Mesendoderm (in vitro differentiated cells): Measurements from ENCODE around the gene SCRT2.

Source experiments
- DNase-seq: peaks from one replicate; pipeline ENCODE4 v3.0.0; 2013
- H2AK5ac ChIP-seq: 2 replicates; pipeline ENCODE4 v1.6.1; 2013; ENCODE audit warnings: low read length, inconsistent platforms
- H2BK120ac ChIP-seq: 2 replicates; pipeline ENCODE4 v1.6.1; 2013; ENCODE audit warnings: low read depth, mild to moderate bottlenecking, low read length, moderate library complexity, mixed read lengths
- H2BK15ac ChIP-seq: replicated peaks from 2 replicates; pipeline ENCODE4 v1.6.1; 2013; ENCODE audit warnings: low read depth, mild to moderate bottlenecking, moderate library complexity
- H2BK5ac ChIP-seq: 2 replicates; pipeline ENCODE4 v1.6.1; 2013; ENCODE audit warnings: low read length, inconsistent platforms
- H3K18ac ChIP-seq: 2 replicates; pipeline ENCODE4 v1.6.1; 2013; ENCODE audit warnings: mild to moderate bottlenecking, low read length, mixed read lengths
- H3K23ac ChIP-seq: one replicate; pipeline ENCODE4 v1.6.1; 2013; ENCODE audit warnings: low read length
- H3K27ac ChIP-seq: 2 replicates; pipeline ENCODE4 v1.5.1; 2013; ENCODE audit warnings: low read depth, mild to moderate bottlenecking, inconsistent platforms, low read length, moderate library complexity
- H3K27me3 ChIP-seq: 2 replicates; pipeline ENCODE4 v1.6.1; 2013; ENCODE audit warnings: low read length, control low read depth, mild to moderate bottlenecking, inconsistent platforms; ENCODE audit not compliant: insufficient read depth, poor library complexity
- H3K36me3 ChIP-seq: 2 replicates; pipeline ENCODE4 v1.6.1; 2013; ENCODE audit warnings: low read length, inconsistent platforms; ENCODE audit not compliant: control insufficient read depth, insufficient read depth
- H3K4ac ChIP-seq: one replicate; pipeline ENCODE4 v1.6.1; 2013; ENCODE audit warnings: low read depth, mild to moderate bottlenecking, low read length, moderate library complexity
- H3K4me1 ChIP-seq: 2 replicates; pipeline ENCODE4 v1.6.1; 2013; ENCODE audit warnings: low read depth, low read length, inconsistent platforms; ENCODE audit not compliant: control insufficient read depth
- H3K4me2 ChIP-seq: 2 replicates; pipeline ENCODE4 v1.6.1; 2013; ENCODE audit warnings: low read length
- H3K4me3 ChIP-seq: 2 replicates; pipeline ENCODE4 v1.5.1; 2013; ENCODE audit warnings: mild to moderate bottlenecking, low read length
- H3K56ac ChIP-seq: one replicate; pipeline ENCODE4 v1.6.1; 2013; ENCODE audit warnings: low read length
- H3K79me1 ChIP-seq: 2 replicates; pipeline ENCODE4 v1.6.1; 2013; ENCODE audit warnings: low read length, inconsistent platforms
- H3K79me2 ChIP-seq: 2 replicates; pipeline ENCODE4 v1.6.1; 2013; ENCODE audit warnings: mild to moderate bottlenecking, low read length; ENCODE audit not compliant: control insufficient read depth, insufficient read depth
- H3K9ac ChIP-seq: 2 replicates; pipeline ENCODE4 v1.6.1; 2013; ENCODE audit warnings: low read length, inconsistent platforms
- H4K5ac ChIP-seq: one replicate; pipeline ENCODE4 v1.6.1; 2013; ENCODE audit warnings: low read length
- H4K8ac ChIP-seq: one replicate; pipeline ENCODE4 v1.6.1; 2013; ENCODE audit warnings: low read depth, mild to moderate bottlenecking, control low read depth, low read length, moderate library complexity
- WGBS: extraction: QIAGEN DNeasy Blood & Tissue Kit; methylation state at CpG from one replicate; pipeline ENCODE4 v1.1.7; 2013; ENCODE audit warnings: low lambda C conversion rate, missing lambda C conversion rate; ENCODE audit not compliant: insufficient coverage; ENCODE audit errors: extremely low coverage; 5-methylcytosine and 5-hydroxymethylcytosine counted together

Gene SCRT2

DNA sequence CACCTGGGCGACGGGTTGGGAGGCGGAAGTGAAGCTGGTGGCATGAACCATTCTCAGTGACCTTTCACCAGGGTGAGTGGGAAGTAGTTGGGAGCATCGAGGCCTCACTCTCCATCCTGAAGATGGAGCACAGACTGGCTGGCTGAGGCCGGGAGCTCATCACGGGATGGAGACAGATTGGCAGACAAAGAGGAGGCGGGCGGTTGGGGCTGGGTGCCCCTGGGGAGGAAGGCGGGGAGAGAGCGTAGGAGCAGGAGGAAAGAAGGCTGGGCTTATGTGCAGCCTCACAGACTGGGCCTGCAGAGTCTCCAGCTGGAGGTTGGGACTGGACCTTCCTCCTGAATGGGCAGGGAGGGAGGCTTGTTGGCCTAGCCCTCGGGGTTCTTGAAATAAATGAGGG lies 44.2 kb upstream of the SCRT2 start:
- Histone ChIP-seq H3K4me2 (no peak overlapping the region), H3K18ac (no peak overlapping the region), H2AK5ac (no peak overlapping the region), H3K9ac (no peak overlapping the region), H3K79me2 (no peaks in the 10 kb centered on the region), H3K4me3 (no peak overlapping the region), H4K5ac (no peak overlapping the region), H2BK5ac (no peak overlapping the region), H2BK15ac (no peak overlapping the region), H3K27me3 (no peaks in the 10 kb centered on the region), H3K4ac (no peak overlapping the region), H4K8ac (no peak overlapping the region), H3K36me3 (no peaks in the 10 kb centered on the region), H3K79me1 (no peaks in the 10 kb centered on the region), H2BK120ac (no peak overlapping the region), H3K4me1 (no peaks in the 10 kb centered on the region), H3K27ac (no peak overlapping the region), H3K56ac (no peak overlapping the region), H3K23ac (no peak overlapping the region)
- WGBS = no CpG with 5 or more reads among the region's 11 CpGs
- no peak for DNase-seq

- H4K8ac ChIP-seq = no peak overlapping the region
Measured at GRCh38 chr20:719068-719467, 43.5 kb upstream of the SCRT2 start.

DNA sequence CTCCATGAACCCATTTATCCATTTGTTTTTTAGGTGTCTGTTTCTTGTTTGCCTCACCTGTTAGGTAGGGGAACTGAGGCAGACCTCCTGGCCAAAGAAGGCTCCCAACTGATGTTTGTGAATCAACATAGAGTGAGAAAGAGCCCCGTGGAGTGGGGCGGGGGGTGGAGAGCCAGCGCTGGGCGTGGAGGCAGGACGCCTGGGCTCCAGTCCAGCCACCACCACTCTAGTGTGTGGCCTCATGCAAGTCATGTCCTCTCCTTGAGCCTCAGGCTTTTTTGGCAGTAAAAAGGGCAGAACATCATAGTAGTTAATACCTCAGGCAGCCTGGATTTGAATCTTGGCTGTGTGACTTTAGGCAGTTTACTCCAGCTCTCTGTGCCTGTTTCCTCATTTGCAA lies 42.2 kb upstream of the SCRT2 start:
- Histone ChIP-seq H3K4ac (no peak overlapping the region), H4K5ac (no peak overlapping the region), H2AK5ac (no peak overlapping the region), H3K79me1 (no peaks in the 10 kb centered on the region), H3K18ac (no peak overlapping the region), H3K27me3 (no peaks in the 10 kb centered on the region), H2BK15ac (no peak overlapping the region), H3K23ac (no peak overlapping the region), H2BK5ac (no peak overlapping the region), H3K56ac (no peak overlapping the region), H2BK120ac (no peak overlapping the region), H4K8ac (no peak overlapping the region), H3K9ac (no peak overlapping the region), H3K4me2 (no peak overlapping the region), H3K79me2 (no peaks in the 10 kb centered on the region), H3K27ac (no peak overlapping the region), H3K36me3 (no peaks in the 10 kb centered on the region), H3K4me3 (no peak overlapping the region), H3K4me1 (no peaks in the 10 kb centered on the region)
- no CpG with 5 or more reads among the region's 5 CpGs for WGBS
- no peak for DNase-seq

More at GRCh38 chr20:719068-719467, 43.5 kb upstream of the SCRT2 start:
- H3K27me3 ChIP-seq = no peaks in the 10 kb centered on the region
- no peak overlapping the region for H2BK5ac ChIP-seq
- no peaks in the 10 kb centered on the region for H3K4me1 ChIP-seq
- H3K4me2 ChIP-seq = no peak overlapping the region
- WGBS = no CpG with 5 or more reads among the region's 5 CpGs
- no peak overlapping the region for H3K18ac ChIP-seq
- no peak overlapping the region for H3K23ac ChIP-seq
- no peaks in the 10 kb centered on the region for H3K79me2 ChIP-seq
- no peak overlapping the region for H2BK15ac ChIP-seq
- no peak for DNase-seq
- H4K5ac ChIP-seq = no peak overlapping the region
- H3K9ac ChIP-seq = no peak overlapping the region
- H2AK5ac ChIP-seq = no peak overlapping the region
- no peak overlapping the region for H2BK120ac ChIP-seq
- H3K79me1 ChIP-seq = no peaks in the 10 kb centered on the region
- no peaks in the 10 kb centered on the region for H3K36me3 ChIP-seq
- H3K4ac ChIP-seq = no peak overlapping the region
- no peak overlapping the region for H3K4me3 ChIP-seq
- no peak overlapping the region for H3K56ac ChIP-seq
- no peak overlapping the region for H3K27ac ChIP-seq

GRCh38 chr20:717271-717670 lies 41.7 kb upstream of the SCRT2 start:
- Histone ChIP-seq H3K4me1 (no peaks in the 10 kb centered on the region), H3K4me2 (no peak overlapping the region), H3K79me2 (no peaks in the 10 kb centered on the region), H3K27me3 (no peaks in the 10 kb centered on the region), H3K18ac (no peak overlapping the region), H3K4me3 (no peak overlapping the region), H3K56ac (no peak overlapping the region), H3K4ac (no peak overlapping the region), H4K8ac (no peak overlapping the region), H3K9ac (no peak overlapping the region), H2BK5ac (no peak overlapping the region), H3K79me1 (no peaks in the 10 kb centered on the region), H2BK120ac (no peak overlapping the region), H3K23ac (no peak overlapping the region), H3K36me3 (no peaks in the 10 kb centered on the region), H4K5ac (no peak overlapping the region), H3K27ac (no peak overlapping the region), H2AK5ac (no peak overlapping the region), H2BK15ac (no peak overlapping the region)
- WGBS = no CpG with 5 or more reads among the region's 7 CpGs
- no peak for DNase-seq

GRCh38 chr20:714453-714852 lies 38.9 kb upstream of the SCRT2 start:
- H3K4ac ChIP-seq = no peak overlapping the region
- no peak overlapping the region for H3K4me2 ChIP-seq
- H3K18ac ChIP-seq = no peak overlapping the region
- no peak overlapping the region for H3K56ac ChIP-seq
- no peak overlapping the region for H4K8ac ChIP-seq
- H2AK5ac ChIP-seq = no peak overlapping the region
- no peaks in the 10 kb centered on the region for H3K36me3 ChIP-seq
- H3K27ac ChIP-seq = no peak overlapping the region
- H2BK15ac ChIP-seq = no peak overlapping the region
- no peaks in the 10 kb centered on the region for H3K27me3 ChIP-seq
- WGBS = no CpG with 5 or more reads among the region's 2 CpGs
- H3K79me2 ChIP-seq = no peaks in the 10 kb centered on the region
- no peak overlapping the region for H3K4me3 ChIP-seq
- H3K79me1 ChIP-seq = no peaks in the 10 kb centered on the region
- no peak overlapping the region for H4K5ac ChIP-seq
- DNase-seq = no peak
- no peak overlapping the region for H2BK120ac ChIP-seq
- no peak overlapping the region for H2BK5ac ChIP-seq
- H3K23ac ChIP-seq = no peak overlapping the region
- H3K9ac ChIP-seq = no peak overlapping the region
- H3K4me1 ChIP-seq = no peaks in the 10 kb centered on the region

GRCh38 chr20:711576-711975 lies 36.0 kb upstream of the SCRT2 start:
- no peak for DNase-seq

More at GRCh38 chr20:711576-711975, 36.0 kb upstream of the SCRT2 start:
- no peak overlapping the region for H2BK15ac ChIP-seq
- H3K79me1 ChIP-seq = no peaks in the 10 kb centered on the region
- H2AK5ac ChIP-seq = no peak overlapping the region
- H2BK120ac ChIP-seq = no peak overlapping the region
- H3K27ac ChIP-seq = no peak overlapping the region
- no peak overlapping the region for H3K4ac ChIP-seq
- H3K36me3 ChIP-seq = no peaks in the 10 kb centered on the region
- H3K56ac ChIP-seq = no peak overlapping the region
- H3K18ac ChIP-seq = no peak overlapping the region
- no peaks in the 10 kb centered on the region for H3K79me2 ChIP-seq
- no CpG with 5 or more reads among the region's 2 CpGs for WGBS
- no peak overlapping the region for H3K4me3 ChIP-seq
- no peak overlapping the region for H4K5ac ChIP-seq
- no peak overlapping the region for H3K4me2 ChIP-seq
- no peaks in the 10 kb centered on the region for H3K4me1 ChIP-seq
- no peak overlapping the region for H3K23ac ChIP-seq
- no peak overlapping the region for H2BK5ac ChIP-seq
- H4K8ac ChIP-seq = no peak overlapping the region
- no peaks in the 10 kb centered on the region for H3K27me3 ChIP-seq
- no peak overlapping the region for H3K9ac ChIP-seq
